HL-60 (cell line): ENCODE measurements around the gene PSMC4.

ENCODE experiments used
- CTCF ChIP-seq: IDR thresholded peaks from one replicate; pipeline ENCODE4 v1.5.1; 2011; ENCODE audit warnings: low read length, control low read depth, inconsistent platforms; ENCODE audit not compliant: insufficient read depth
- GABPA ChIP-seq: IDR thresholded peaks from 2 replicates; pipeline ENCODE4 v1.6.1; 2012; ENCODE audit warnings: low read depth
- POLR2AphosphoS5 ChIP-seq: IDR thresholded peaks from 2 replicates; pipeline ENCODE4 v1.6.1; 2012; ENCODE audit warnings: low read depth
- REST ChIP-seq: IDR thresholded peaks from 2 replicates; pipeline ENCODE4 v1.6.1; 2012; ENCODE audit warnings: low read depth; ENCODE audit not compliant: insufficient replicate concordance
- SPI1 ChIP-seq: IDR thresholded peaks from 2 replicates; pipeline ENCODE4 v1.6.1; 2012; ENCODE audit warnings: low read depth, mild to moderate bottlenecking, borderline replicate concordance

- TF ChIP-seq CTCF: no peak
- no peak for TF ChIP-seq POLR2AphosphoS5
- no peak for TF ChIP-seq GABPA
- TF ChIP-seq REST: no peak
- TF ChIP-seq SPI1: no peak
Measured at GRCh38 chr19:40023969-40024368, 53.0 kb downstream of the PSMC4 start.
